ENCODE data around the gene CCSER1. TPM values are rescaled to one million over a fixed set of nuclear protein-coding genes. Genes with fewer than 3 reads are reported as not detected.
"Not testable (repeated sequence)": the region's sequence is repeated elsewhere in the genome, so short reads cannot be mapped to it uniquely, and the experiment has no call there.

CCSER1 gene
- total RNA-seq, 1 experiment from 2014 or later: 5.9 TPM

GRCh38 chr4:91089178-91089577, 962.0 kb downstream of the CCSER1 start:
- ChIA-PET CTCF (no interaction called here), POLR2A (ENCODE audit: unreplicated experiment) (no interaction called here)
- no peaks in the 10 kb centered on the region for H3K79me2 ChIP-seq (ENCODE audit: low read depth)
- no peaks in the 10 kb centered on the region for H3K4me1 ChIP-seq (replicated peaks; ENCODE audit: insufficient read depth)
- H3K4me3 ChIP-seq: no peak overlapping the region
- no peak overlapping the region for H3K4me2 ChIP-seq
- no peaks in the 10 kb centered on the region for H4K20me1 ChIP-seq (ENCODE audit: insufficient read depth)
- H3K27me3 ChIP-seq (ENCODE audit: insufficient read depth, low read depth): no peaks in the 10 kb centered on the region
- H3K9me2 ChIP-seq (ENCODE audit: insufficient read depth): no peaks in the 10 kb centered on the region
- no TSS peak for BruUV-seq (replicated peaks)
- H3K36me3 ChIP-seq (ENCODE audit: low read depth): no peaks in the 10 kb centered on the region
- TF ChIP-seq CTCF (conservative IDR thresholded peaks at IDR 0.05) (no peak), EZH2 (IDR thresholded peaks at IDR 0.05; ENCODE audit: low read depth) (no peak)
- no peaks in the 10 kb centered on the region for H3F3A ChIP-seq (ENCODE audit: insufficient read depth, low read depth)
- no peak overlapping the region for H3K27ac ChIP-seq
- no peak for DNase-seq
- H2AFZ ChIP-seq: no peak overlapping the region
- intact Hi-C loops (cut with micrococcal nuclease; ENCODE audit: unreplicated experiment): no loop called here
- H3K9me3 ChIP-seq (ENCODE audit: insufficient read depth, low read depth): no peaks in the 10 kb centered on the region

GRCh38 chr4:91092398-91092980, 965.3 kb downstream of the CCSER1 start:
- H3K4me2 ChIP-seq: no peak overlapping the region
- no peaks in the 10 kb centered on the region for H3K4me1 ChIP-seq (replicated peaks; ENCODE audit: insufficient read depth)
- H3K9me2 ChIP-seq (ENCODE audit: insufficient read depth): no peaks in the 10 kb centered on the region
- ChIA-PET POLR2A (ENCODE audit: unreplicated experiment) (interaction anchor here (0.6 kb wide), 1 partner anchor 280 kb away, joined by 5 read pairs; no protein-coding TSS in a partner anchor), CTCF (no interaction called here)
- no peaks in the 10 kb centered on the region for H3K79me2 ChIP-seq (ENCODE audit: low read depth)
- no peaks in the 10 kb centered on the region for H3F3A ChIP-seq (ENCODE audit: insufficient read depth, low read depth)
- H2AFZ ChIP-seq: no peak overlapping the region
- no peaks in the 10 kb centered on the region for H3K36me3 ChIP-seq (ENCODE audit: low read depth)
- no peaks in the 10 kb centered on the region for H3K27me3 ChIP-seq (ENCODE audit: insufficient read depth, low read depth)
- H3K27ac ChIP-seq: no peak overlapping the region
- intact Hi-C loops (cut with micrococcal nuclease; ENCODE audit: unreplicated experiment): no loop called here
- no peak overlapping the region for H3K4me3 ChIP-seq
- TF ChIP-seq EZH2 (IDR thresholded peaks at IDR 0.05; ENCODE audit: low read depth): no peak
- DNase-seq: peak; percentile 14 to 44
- no peaks in the 10 kb centered on the region for H4K20me1 ChIP-seq (ENCODE audit: insufficient read depth)
- no peaks in the 10 kb centered on the region for H3K9me3 ChIP-seq (ENCODE audit: insufficient read depth, low read depth)
- no TSS peak for BruUV-seq (replicated peaks)

GRCh38 chr4:91094220-91094619, 967.0 kb downstream of the CCSER1 start:
- H3K4me1 ChIP-seq (replicated peaks; ENCODE audit: insufficient read depth); H3K4me2 ChIP-seq; H3K27ac ChIP-seq; H3K9me3 ChIP-seq (ENCODE audit: insufficient read depth, low read depth); H4K20me1 ChIP-seq (ENCODE audit: insufficient read depth); CTCF ChIA-PET; POLR2A ChIA-PET (ENCODE audit: unreplicated experiment); BruUV-seq (replicated peaks); H3K4me3 ChIP-seq; intact Hi-C loops (cut with micrococcal nuclease; ENCODE audit: unreplicated experiment); H3F3A ChIP-seq (ENCODE audit: insufficient read depth, low read depth); DNase-seq; H3K36me3 ChIP-seq (ENCODE audit: low read depth); H3K79me2 ChIP-seq (ENCODE audit: low read depth); H3K9me2 ChIP-seq (ENCODE audit: insufficient read depth); H2AFZ ChIP-seq; H3K27me3 ChIP-seq (ENCODE audit: insufficient read depth, low read depth): not testable (repeated sequence)

- TF ChIP-seq CTCF (conservative IDR thresholded peaks at IDR 0.05) (no peak), EZH2 (IDR thresholded peaks at IDR 0.05; ENCODE audit: low read depth) (no peak)
These were observed 972.5 kb downstream of the CCSER1 start for GRCh38 chr4:91099666-91100065.

More at GRCh38 chr4:91099666-91100065, 972.5 kb downstream of the CCSER1 start:
- no peaks in the 10 kb centered on the region for H3K9me2 ChIP-seq (ENCODE audit: insufficient read depth)
- H3K79me2 ChIP-seq (ENCODE audit: low read depth): no peaks in the 10 kb centered on the region
- ChIA-PET CTCF (no interaction called here), POLR2A (ENCODE audit: unreplicated experiment) (no interaction called here)
- H3K27me3 ChIP-seq (ENCODE audit: insufficient read depth, low read depth): no peaks in the 10 kb centered on the region
- H3K27ac ChIP-seq: no peak overlapping the region
- DNase-seq: no peak
- no peaks in the 10 kb centered on the region for H3F3A ChIP-seq (ENCODE audit: insufficient read depth, low read depth)
- intact Hi-C loops (cut with micrococcal nuclease; ENCODE audit: unreplicated experiment): no loop called here
- no peak overlapping the region for H2AFZ ChIP-seq
- H3K4me3 ChIP-seq: no peak overlapping the region
- H4K20me1 ChIP-seq (ENCODE audit: insufficient read depth): no peaks in the 10 kb centered on the region
- no TSS peak for BruUV-seq (replicated peaks)
- no peak overlapping the region for H3K4me2 ChIP-seq
- no peaks in the 10 kb centered on the region for H3K36me3 ChIP-seq (ENCODE audit: low read depth)
- no peaks in the 10 kb centered on the region for H3K4me1 ChIP-seq (replicated peaks; ENCODE audit: insufficient read depth)
- no peaks in the 10 kb centered on the region for H3K9me3 ChIP-seq (ENCODE audit: insufficient read depth, low read depth)

Data from PC-9 (cell line).